ENCODE results near the gene TRAPPC6A. TPM values are rescaled to one million over a fixed set of nuclear protein-coding genes. Genes with fewer than 3 reads are reported as not detected.

Gene TRAPPC6A
- total RNA-seq, 1 donor from 2014 or later: 29.4 TPM

- no peaks in the 10 kb centered on the region for H3K9me3 Mint-ChIP-seq (ENCODE audit: unreplicated experiment)
- no peak for TF ChIP-seq CTCF (IDR thresholded peaks at IDR 0.05)
- H3K4me3 Mint-ChIP-seq (ENCODE audit: unreplicated experiment): no peak overlapping the region
- H3K36me3 Mint-ChIP-seq (ENCODE audit: unreplicated experiment): peaks cover 10% of the 10 kb centered on the region
- H3K27ac Mint-ChIP-seq (ENCODE audit: unreplicated experiment): no peak overlapping the region
- peaks cover 9% of the 10 kb centered on the region for H3K4me1 Mint-ChIP-seq (ENCODE audit: unreplicated experiment)
- no peaks in the 10 kb centered on the region for H3K27me3 Mint-ChIP-seq (ENCODE audit: unreplicated experiment)
- no peak for DNase-seq (ENCODE audit: extremely low spot score, unreplicated experiment)
Observed at GRCh38 chr19:45146741-45147205, 31.3 kb downstream of the TRAPPC6A start.

- DNase-seq (ENCODE audit: extremely low spot score, unreplicated experiment): no peak
- H3K9me3 Mint-ChIP-seq (ENCODE audit: unreplicated experiment): no peaks in the 10 kb centered on the region
- no peak for TF ChIP-seq CTCF (IDR thresholded peaks at IDR 0.05)
- H3K4me1 Mint-ChIP-seq (ENCODE audit: unreplicated experiment): peaks cover 9% of the 10 kb centered on the region
- H3K36me3 Mint-ChIP-seq (ENCODE audit: unreplicated experiment): peaks cover 14% of the 10 kb centered on the region
- H3K27ac Mint-ChIP-seq (ENCODE audit: unreplicated experiment): no peak overlapping the region
- H3K27me3 Mint-ChIP-seq (ENCODE audit: unreplicated experiment): no peaks in the 10 kb centered on the region
- H3K4me3 Mint-ChIP-seq (ENCODE audit: unreplicated experiment): no peak overlapping the region
Observed at GRCh38 chr19:45146251-45146650, 31.8 kb downstream of the TRAPPC6A start.

- H3K4me1 Mint-ChIP-seq (ENCODE audit: unreplicated experiment): peaks cover 2% of the 10 kb centered on the region
- no peak for TF ChIP-seq CTCF (IDR thresholded peaks at IDR 0.05)
- no peak overlapping the region for H3K4me3 Mint-ChIP-seq (ENCODE audit: unreplicated experiment)
- H3K36me3 Mint-ChIP-seq (ENCODE audit: unreplicated experiment): peaks cover 16% of the 10 kb centered on the region
- no peak for DNase-seq (ENCODE audit: extremely low spot score, unreplicated experiment)
- H3K27ac Mint-ChIP-seq (ENCODE audit: unreplicated experiment): no peak overlapping the region
- H3K9me3 Mint-ChIP-seq (ENCODE audit: unreplicated experiment): no peaks in the 10 kb centered on the region
- no peaks in the 10 kb centered on the region for H3K27me3 Mint-ChIP-seq (ENCODE audit: unreplicated experiment)
Observed at GRCh38 chr19:45145270-45146189, 32.5 kb downstream of the TRAPPC6A start.

- no peaks in the 10 kb centered on the region for H3K4me1 Mint-ChIP-seq (ENCODE audit: unreplicated experiment)
- no peak overlapping the region for H3K4me3 Mint-ChIP-seq (ENCODE audit: unreplicated experiment)
- DNase-seq (ENCODE audit: extremely low spot score, unreplicated experiment): no peak
- peaks cover 16% of the 10 kb centered on the region for H3K36me3 Mint-ChIP-seq (ENCODE audit: unreplicated experiment)
- no peak for TF ChIP-seq CTCF (IDR thresholded peaks at IDR 0.05)
- H3K27me3 Mint-ChIP-seq (ENCODE audit: unreplicated experiment): no peaks in the 10 kb centered on the region
- no peaks in the 10 kb centered on the region for H3K9me3 Mint-ChIP-seq (ENCODE audit: unreplicated experiment)
- H3K27ac Mint-ChIP-seq (ENCODE audit: unreplicated experiment): no peak overlapping the region
Observed at GRCh38 chr19:45144431-45145269, 33.4 kb downstream of the TRAPPC6A start.

GRCh38 chr19:45142726-45143110, 35.3 kb downstream of the TRAPPC6A start:
- Mint-ChIP-seq H3K9me3 (ENCODE audit: unreplicated experiment) (no peaks in the 10 kb centered on the region), H3K36me3 (ENCODE audit: unreplicated experiment) (peaks cover 14% of the 10 kb centered on the region), H3K27ac (ENCODE audit: unreplicated experiment) (peak overlapping the region; percentile 18), H3K27me3 (ENCODE audit: unreplicated experiment) (no peaks in the 10 kb centered on the region), H3K4me1 (ENCODE audit: unreplicated experiment) (peaks cover 3% of the 10 kb centered on the region), H3K4me3 (ENCODE audit: unreplicated experiment) (no peak overlapping the region)
- TF ChIP-seq CTCF (IDR thresholded peaks at IDR 0.05): no peak
- DNase-seq (ENCODE audit: extremely low spot score, unreplicated experiment): no peak
